Hematopoietic multipotent progenitor cell treated with erythropoietin and hydrocortisone succinate and interleukin-3 and kit ligand, for 15 days (in vitro differentiated cells): Measurements from ENCODE around the gene TNK2.
"Not testable (repeated sequence)": the region's sequence is repeated elsewhere in the genome, so short reads cannot be mapped to it uniquely, and the experiment has no call there.

Source experiments
- DNase-seq: peaks from one replicate; pipeline ENCODE4 v3.0.0-alpha.2; 2015; ENCODE audit warnings: low spot score

Gene TNK2

DNA sequence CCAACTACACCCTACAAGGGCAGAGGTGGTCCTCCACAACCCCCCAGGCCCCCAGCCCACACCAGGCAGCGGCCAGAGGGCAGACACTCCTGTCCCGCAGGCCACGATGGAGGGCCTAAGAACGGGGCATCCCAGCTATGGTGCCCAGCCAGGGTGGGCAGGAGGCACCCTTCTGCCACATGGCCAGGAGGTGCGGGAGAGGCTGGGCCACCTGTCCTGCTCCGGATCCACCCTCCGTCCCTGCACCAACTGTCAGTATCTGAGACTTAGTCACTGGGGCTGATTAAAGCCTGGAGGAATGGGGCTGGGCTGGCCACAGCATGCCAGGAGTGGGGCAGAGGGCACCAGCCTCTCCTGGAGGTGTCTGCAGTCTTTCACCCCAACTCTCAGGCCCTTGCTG lies 37.9 kb downstream of the TNK2 start:
- DNase-seq: no peak

DNA sequence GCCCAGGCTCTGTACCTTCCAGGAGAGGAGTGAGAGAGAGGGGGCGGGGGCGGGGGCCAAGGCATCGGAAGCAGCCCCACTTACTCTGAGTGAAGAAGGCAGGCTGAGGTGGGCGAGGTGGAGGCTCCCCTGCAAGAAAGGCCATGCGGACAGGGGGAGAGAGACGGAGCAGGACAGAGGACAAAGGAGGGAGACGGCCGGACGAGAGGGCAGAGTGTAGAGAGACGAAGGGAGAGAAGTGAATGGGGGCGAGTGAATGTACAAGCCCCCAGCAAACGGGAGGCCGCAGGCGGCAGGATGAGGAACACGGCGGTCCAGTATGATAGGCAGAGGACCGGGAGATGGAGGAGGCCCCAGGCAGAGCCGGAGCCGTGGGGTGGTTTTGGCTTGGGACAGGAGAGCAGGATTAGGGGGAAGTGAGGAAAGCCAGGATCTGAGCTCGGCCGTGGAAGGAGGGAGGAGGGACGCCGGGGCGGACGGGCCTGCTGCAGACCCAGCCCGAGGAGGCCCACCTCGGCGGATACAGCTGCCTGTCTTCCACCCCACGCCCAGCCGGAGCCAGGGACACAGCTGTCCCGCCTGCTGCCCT lies 38.8 kb downstream of the TNK2 start:
- DNase-seq: no peak

GRCh38 chr3:195868866-195869412 lies 39.4 kb downstream of the TNK2 start:
- no peak for DNase-seq

DNA sequence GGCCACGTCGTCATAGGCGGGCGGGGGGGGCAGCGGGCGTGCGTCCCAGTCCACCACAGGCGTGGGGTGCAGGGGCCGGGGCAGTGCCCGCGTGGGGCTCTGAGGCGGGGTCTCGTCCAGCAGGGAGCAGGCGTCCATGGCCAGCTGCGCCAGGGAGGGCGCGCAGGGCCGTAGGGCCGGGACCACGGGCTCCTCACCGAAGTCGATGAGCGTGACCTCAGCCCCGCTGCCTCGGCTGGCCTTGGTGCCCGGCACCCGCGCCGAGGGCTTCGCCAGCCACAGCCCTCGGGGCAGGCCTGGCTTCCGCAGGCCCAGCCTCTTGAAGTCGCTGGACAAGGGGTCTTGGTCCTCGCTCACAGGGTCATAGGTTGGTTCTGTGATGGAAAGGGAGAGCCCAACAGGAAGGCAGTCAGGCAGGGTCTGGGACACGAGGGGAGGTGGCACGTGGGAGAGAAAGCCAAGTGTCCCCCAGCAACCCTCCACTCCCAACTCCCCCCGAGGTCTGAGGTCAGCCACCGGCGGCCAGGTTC lies 40.0 kb downstream of the TNK2 start:
- no peak for DNase-seq

DNA sequence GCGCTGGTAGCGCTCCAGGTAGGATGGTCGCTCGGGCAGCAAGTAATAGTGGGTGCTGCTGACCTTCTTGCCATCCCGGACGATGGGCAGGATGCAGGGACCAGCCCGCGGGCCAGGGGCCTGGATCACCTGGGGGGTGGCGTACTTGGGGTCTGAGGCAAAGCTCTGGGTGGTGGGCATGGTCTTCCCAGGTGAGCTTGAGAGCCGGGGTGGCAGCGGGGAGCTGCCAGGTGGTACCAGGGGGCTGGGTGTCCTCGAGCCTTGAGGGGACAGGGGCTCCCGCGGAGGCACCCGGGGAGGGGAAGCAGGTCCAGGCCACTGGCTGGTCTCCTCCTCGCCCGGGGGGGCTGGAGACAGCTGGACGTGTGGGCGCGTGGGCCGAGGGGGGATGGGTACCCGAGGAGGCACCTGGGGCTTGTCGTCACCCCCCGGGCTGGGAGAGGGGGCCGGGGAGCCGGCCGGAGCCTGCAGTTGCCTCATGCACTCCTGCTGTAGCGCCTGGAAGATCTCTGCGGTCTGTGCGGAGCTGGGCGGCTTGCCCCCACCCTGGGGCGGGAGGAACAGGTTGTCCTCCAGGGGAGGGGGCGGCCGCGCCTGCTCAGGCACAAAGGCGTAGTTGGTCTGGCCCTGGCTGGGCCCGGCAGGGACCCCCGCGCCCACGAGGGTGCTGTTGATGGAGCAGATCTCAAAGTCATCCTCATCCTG lies 40.6 kb downstream of the TNK2 start:
- no peak for DNase-seq

GRCh38 chr3:195866686-195867511 lies 41.5 kb downstream of the TNK2 start:
- DNase-seq: no peak

GRCh38 chr3:195865752-195866151 lies 42.6 kb downstream of the TNK2 start:
- no peak for DNase-seq

DNA sequence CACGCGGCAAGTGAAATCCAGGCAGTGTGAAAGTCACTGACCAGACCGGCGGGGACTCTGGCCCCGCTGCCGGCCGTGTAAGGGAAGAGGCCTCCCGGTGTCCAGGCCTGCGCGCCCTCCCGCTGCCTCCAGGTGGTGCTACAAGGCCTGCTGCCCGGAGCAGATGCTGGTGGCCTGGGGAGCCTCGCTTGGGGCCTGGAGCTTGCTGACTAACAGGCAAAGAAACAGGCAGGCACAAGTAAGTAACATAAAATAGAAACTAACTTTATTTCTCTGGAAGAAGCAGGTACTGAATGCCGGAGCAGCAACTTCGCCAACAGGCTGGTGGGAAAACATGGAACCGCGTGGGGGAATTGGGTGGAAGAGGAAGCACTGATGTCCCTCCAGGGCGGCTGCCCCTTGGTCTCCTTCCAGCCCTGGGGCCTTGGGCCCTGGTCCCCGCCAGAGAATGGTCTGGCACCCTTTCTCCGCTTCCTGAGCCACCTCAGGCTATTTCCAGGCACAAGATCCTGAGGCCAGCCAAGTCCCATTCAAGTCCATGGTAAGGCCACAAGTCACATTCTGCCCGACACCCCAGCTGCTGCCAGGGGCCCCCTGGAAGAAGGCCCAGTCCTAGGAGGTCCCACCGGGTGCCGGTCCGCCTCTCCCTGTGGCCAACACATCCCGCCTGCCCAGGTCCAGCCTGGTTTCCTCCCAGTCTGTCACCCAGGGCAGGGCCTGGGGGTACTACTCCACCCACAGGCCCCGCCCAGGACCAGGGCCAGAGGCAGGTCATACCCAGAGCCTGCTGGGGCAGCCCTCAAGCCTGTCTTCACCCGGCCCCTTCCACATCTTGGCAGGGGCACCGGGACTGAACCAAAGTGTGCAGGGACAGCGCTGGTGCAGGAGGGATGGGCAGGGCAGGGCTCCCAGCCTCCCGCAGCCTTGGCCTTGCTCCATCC lies 45.0 kb downstream of the TNK2 start:
- DNase-seq: peak; percentile 75

- not testable (repeated sequence) for DNase-seq
Observed at GRCh38 chr3:195862318-195862717, 46.0 kb downstream of the TNK2 start.

- no peak for DNase-seq
Observed at GRCh38 chr3:195860456-195860855, 47.9 kb downstream of the TNK2 start.

DNA sequence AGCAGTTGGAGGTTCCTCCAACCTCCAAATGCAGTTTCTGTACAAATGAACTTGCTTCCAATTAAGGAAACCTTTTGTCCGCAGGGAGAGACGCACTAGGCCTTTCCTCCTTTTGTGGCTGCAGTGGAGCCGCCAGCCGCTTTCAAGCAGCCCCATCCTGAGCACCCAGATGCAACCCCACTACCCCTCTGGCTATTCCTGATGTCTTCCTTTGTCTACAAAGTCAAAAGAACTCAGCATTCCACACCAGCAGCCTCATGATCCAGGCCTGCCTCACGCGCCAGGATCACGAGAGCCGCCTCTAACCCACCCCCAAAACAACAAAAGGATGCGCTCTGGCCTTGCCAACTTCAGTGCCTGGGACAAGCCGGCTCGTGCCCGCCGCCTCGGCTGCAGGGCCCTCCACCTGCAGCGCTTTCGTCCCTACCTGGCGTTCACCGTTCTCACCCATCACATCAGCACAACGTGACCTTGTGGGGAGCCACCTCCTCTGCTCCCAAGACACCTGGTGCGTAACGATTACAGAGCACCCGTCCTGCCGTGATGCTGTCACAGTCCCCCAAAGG lies 48.4 kb downstream of the TNK2 start:
- no peak for DNase-seq

DNA sequence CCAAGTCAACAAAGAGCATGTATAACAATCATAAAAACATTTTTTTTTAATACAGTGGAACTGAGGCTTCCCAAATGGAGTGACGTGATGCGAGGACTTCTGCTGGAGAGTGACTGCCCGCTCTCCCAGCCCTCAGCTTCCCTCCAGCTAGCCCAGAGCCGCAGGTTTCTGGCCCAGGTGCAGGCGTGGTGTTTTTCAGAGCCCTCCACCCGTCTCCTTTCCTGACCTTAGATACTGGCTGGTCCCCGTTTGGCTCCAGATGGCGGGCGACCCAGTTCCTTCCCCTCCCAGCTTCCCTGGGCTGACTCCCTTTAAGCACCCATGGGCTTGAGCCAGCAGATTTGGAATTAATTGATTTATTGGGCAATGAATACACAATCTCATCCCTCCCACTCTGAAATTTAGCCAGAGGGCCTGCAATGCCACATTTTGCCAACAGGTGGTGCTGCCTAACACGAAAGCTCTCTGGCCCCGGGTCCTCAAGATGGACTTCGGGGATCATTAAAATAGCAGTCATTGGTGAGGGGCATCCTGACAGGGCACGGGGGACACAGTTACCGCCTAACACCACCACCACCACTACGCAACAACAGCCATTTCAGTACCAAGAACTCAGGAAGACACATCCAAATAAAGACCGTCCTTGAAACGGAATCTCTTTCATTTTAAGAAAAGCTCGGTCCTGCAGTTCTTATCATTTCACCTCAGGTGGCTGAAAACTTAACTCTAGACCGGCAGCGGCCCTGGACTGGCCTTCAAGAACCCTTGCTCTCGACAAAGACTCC lies 49.1 kb downstream of the TNK2 start:
- DNase-seq: peak; percentile 79

- DNase-seq: peak; percentile 62
Observed at GRCh38 chr3:195856410-195857084, 51.8 kb downstream of the TNK2 start.

- no peak for DNase-seq
Observed at GRCh38 chr3:195855471-195856409, 52.6 kb downstream of the TNK2 start.

GRCh38 chr3:195854628-195855294 lies 53.6 kb downstream of the TNK2 start:
- no peak for DNase-seq

DNA sequence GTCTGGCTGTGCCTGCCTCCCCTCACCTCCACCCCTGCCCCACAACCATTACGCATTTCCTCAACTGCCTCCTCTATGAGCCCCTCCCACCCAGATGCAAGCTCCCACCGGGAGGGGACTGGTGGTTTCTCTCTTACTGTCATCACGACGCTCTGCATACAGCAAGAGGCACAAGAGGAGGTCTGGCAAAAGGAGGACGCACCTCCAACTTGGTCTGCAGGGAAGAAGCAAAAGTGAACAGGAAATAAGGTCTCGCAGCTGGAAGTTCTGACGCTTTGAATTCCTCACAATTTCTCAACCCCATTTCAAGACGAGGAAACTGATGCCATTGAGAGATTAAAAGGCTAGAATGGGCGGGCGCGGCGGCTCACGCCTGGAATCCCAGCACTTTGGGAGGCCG lies 54.4 kb downstream of the TNK2 start:
- DNase-seq: no peak

DNA sequence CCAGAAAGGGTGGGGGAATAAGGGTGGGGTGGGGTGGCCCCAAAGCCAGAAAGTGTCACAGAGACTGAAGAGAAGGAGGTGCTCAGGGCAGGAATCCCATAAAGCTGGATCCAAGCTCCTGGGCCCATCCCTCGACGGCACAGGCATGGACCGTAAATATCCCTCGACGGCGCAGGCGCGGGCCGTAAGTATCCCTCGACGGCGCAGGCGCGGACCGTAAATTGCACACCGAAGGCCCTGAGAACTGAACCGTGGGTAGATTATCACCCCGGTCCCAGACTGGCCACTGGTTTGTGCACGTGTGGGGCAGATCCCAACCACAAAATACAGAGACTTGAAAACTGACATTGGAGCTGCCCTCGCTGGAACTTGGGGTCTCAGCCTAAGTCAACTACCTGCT lies 55.3 kb downstream of the TNK2 start:
- DNase-seq: no peak
